ENCODE measurements around the gene WWOX. TPM values are rescaled to one million over a fixed set of nuclear protein-coding genes. Genes with fewer than 3 reads are reported as not detected.

Gene WWOX
- total RNA-seq, 2 donors from 2014 or later: 23.0 to 31.7 TPM

GRCh38 chr16:78609402-78610274, 510.2 kb downstream of the WWOX start:
- no peak for ATAC-seq
- H3K27me3 Mint-ChIP-seq: no peaks in the 10 kb centered on the region
- H3K4me1 Mint-ChIP-seq (ENCODE audit: low read depth in 2 of 2): no peaks in the 10 kb centered on the region
- no peak overlapping the region for H3K4me3 Mint-ChIP-seq
- no peaks in the 10 kb centered on the region for H3K9me3 Mint-ChIP-seq
- no peaks in the 10 kb centered on the region for H3K36me3 Mint-ChIP-seq
- H3K27ac Mint-ChIP-seq: no peak overlapping the region
- no peak for DNase-seq (ENCODE audit: low spot score)

GRCh38 chr16:78611318-78611717, 511.9 kb downstream of the WWOX start:
- Mint-ChIP-seq H3K4me1 (ENCODE audit: low read depth in 2 of 2) (no peaks in the 10 kb centered on the region), H3K27ac (no peak overlapping the region), H3K36me3 (no peaks in the 10 kb centered on the region), H3K27me3 (no peaks in the 10 kb centered on the region), H3K9me3 (no peaks in the 10 kb centered on the region), H3K4me3 (no peak overlapping the region)
- ATAC-seq: no peak
- DNase-seq (ENCODE audit: low spot score): no peak

DNA sequence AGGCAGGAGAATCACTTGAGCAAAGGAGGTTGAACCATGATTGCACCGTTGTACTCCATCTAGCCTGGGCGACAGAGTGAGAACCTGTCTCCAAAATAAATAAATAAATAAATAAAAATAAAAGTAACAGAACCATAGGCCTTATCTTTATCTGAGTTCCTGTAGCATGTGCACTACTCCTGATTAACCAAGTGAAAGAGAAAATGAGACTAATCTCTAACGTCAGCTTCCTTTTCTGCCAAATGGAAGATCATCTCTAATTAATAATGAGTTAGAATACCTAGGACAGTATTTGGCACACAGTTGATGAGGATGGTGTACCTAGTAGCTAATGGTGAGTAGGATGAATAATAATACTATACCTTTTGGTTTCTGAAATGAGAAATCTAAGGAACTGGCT, 520.4 kb downstream of the WWOX start:
- Mint-ChIP-seq H3K4me1 (ENCODE audit: low read depth in 2 of 2) (peaks cover 2 to 9% of the 10 kb centered on the region in 2 donors), H3K4me3 (no peak overlapping the region), H3K27me3 (no peaks in the 10 kb centered on the region), H3K27ac (no peak overlapping the region), H3K36me3 (no peaks in the 10 kb centered on the region), H3K9me3 (no peaks in the 10 kb centered on the region)
- DNase-seq (ENCODE audit: low spot score) (no peak), ATAC-seq (no peak)

GRCh38 chr16:78620291-78620690, 520.8 kb downstream of the WWOX start:
- no peak overlapping the region for H3K27ac Mint-ChIP-seq
- H3K4me3 Mint-ChIP-seq: no peak overlapping the region
- no peak for DNase-seq (ENCODE audit: low spot score)
- H3K27me3 Mint-ChIP-seq: no peaks in the 10 kb centered on the region
- ATAC-seq: no peak
- peaks cover 2 to 9% of the 10 kb centered on the region in 2 donors for H3K4me1 Mint-ChIP-seq (ENCODE audit: low read depth in 2 of 2)
- H3K9me3 Mint-ChIP-seq: no peaks in the 10 kb centered on the region
- no peaks in the 10 kb centered on the region for H3K36me3 Mint-ChIP-seq

GRCh38 chr16:78623796-78624195, 524.3 kb downstream of the WWOX start:
- Mint-ChIP-seq H3K27me3 (no peaks in the 10 kb centered on the region), H3K4me1 (ENCODE audit: low read depth in 2 of 2) (peaks cover 2 to 9% of the 10 kb centered on the region in 2 donors), H3K36me3 (no peaks in the 10 kb centered on the region)

GRCh38 chr16:78624366-78624765, 524.9 kb downstream of the WWOX start:
- no peak for ATAC-seq
- Mint-ChIP-seq H3K9me3 (no peaks in the 10 kb centered on the region), H3K36me3 (no peaks in the 10 kb centered on the region), H3K27ac (no peak overlapping the region), H3K4me3 (no peak overlapping the region), H3K27me3 (no peaks in the 10 kb centered on the region), H3K4me1 (ENCODE audit: low read depth in 2 of 2) (peaks cover 2 to 9% of the 10 kb centered on the region in 2 donors)
- DNase-seq (ENCODE audit: low spot score): no peak

More at GRCh38 chr16:78623796-78624195, 524.3 kb downstream of the WWOX start:
- DNase-seq (ENCODE audit: low spot score) (no peak), ATAC-seq (no peak)
- H3K27ac Mint-ChIP-seq: no peak overlapping the region
- no peaks in the 10 kb centered on the region for H3K9me3 Mint-ChIP-seq
- no peak overlapping the region for H3K4me3 Mint-ChIP-seq

GRCh38 chr16:78628461-78629045, 529.1 kb downstream of the WWOX start:
- no peak for ATAC-seq
- no peak overlapping the region for H3K4me3 Mint-ChIP-seq
- H3K27ac Mint-ChIP-seq: no peak overlapping the region

GRCh38 chr16:78629173-78629572, 529.7 kb downstream of the WWOX start:
- Mint-ChIP-seq H3K27ac (no peak overlapping the region), H3K4me3 (no peak overlapping the region), H3K9me3 (peaks cover 3% of the 10 kb centered on the region), H3K27me3 (no peaks in the 10 kb centered on the region), H3K4me1 (ENCODE audit: low read depth in 2 of 2) (no peaks in the 10 kb centered on the region), H3K36me3 (peaks cover 10% of the 10 kb centered on the region)
- no peak for ATAC-seq
- DNase-seq (ENCODE audit: low spot score): no peak

More at GRCh38 chr16:78628461-78629045, 529.1 kb downstream of the WWOX start:
- Mint-ChIP-seq H3K4me1 (ENCODE audit: low read depth in 2 of 2) (no peaks in the 10 kb centered on the region), H3K27me3 (no peaks in the 10 kb centered on the region), H3K9me3 (peaks cover 3% of the 10 kb centered on the region), H3K36me3 (peaks cover 10% of the 10 kb centered on the region)
- DNase-seq (ENCODE audit: low spot score): no peak

DNA sequence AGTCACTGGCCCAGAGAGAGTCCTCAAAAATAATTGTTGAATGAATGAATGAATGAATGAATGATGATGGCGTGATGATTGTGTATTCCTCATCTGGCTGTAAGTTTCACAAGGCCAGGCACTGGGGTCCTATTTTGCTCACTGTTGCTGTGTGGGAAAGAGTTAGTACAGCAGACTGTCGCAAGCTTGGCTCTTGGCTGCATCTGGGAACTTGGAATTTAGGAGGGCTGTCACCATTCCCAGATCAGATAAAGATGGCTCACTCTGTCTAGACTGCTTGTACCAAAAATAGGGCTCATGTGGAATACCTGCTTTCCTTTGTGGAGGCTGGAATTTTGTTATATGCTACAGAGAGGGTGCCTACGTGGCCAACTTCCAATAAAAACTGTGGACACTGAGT, 530.6 kb downstream of the WWOX start:
- ATAC-seq: no peak
- no peaks in the 10 kb centered on the region for H3K4me1 Mint-ChIP-seq (ENCODE audit: low read depth in 2 of 2)
- no peak for DNase-seq (ENCODE audit: low spot score)
- H3K9me3 Mint-ChIP-seq: peaks cover 3% of the 10 kb centered on the region
- no peaks in the 10 kb centered on the region for H3K27me3 Mint-ChIP-seq
- peaks cover 10% of the 10 kb centered on the region for H3K36me3 Mint-ChIP-seq
- H3K27ac Mint-ChIP-seq: no peak overlapping the region
- H3K4me3 Mint-ChIP-seq: no peak overlapping the region

DNA sequence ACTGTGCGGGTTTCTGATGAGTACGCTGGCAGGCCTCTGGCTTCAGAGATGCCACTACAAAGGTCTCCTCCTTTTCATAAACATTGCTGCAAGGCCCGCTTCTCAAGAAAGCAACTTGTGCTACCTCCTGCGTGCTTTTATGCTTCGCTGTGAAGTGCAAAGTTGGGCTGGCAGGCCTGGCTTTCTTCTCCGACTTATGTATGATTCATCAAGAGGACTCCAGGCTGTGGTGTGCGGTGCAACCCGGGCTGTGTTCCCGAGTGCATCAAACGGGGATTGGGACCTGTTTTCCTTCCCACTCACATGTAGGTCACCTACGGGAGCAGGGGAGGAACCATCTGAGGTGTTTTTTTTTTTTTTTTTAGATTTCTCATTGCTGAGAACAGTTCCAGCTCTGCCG, 534.1 kb downstream of the WWOX start:
- Mint-ChIP-seq H3K9me3 (peaks cover 3% of the 10 kb centered on the region), H3K4me3 (no peak overlapping the region), H3K27ac (no peak overlapping the region), H3K4me1 (ENCODE audit: low read depth in 2 of 2) (no peaks in the 10 kb centered on the region), H3K27me3 (no peaks in the 10 kb centered on the region), H3K36me3 (peaks cover 10% of the 10 kb centered on the region)
- ATAC-seq (no peak), DNase-seq (ENCODE audit: low spot score) (no peak)

DNA sequence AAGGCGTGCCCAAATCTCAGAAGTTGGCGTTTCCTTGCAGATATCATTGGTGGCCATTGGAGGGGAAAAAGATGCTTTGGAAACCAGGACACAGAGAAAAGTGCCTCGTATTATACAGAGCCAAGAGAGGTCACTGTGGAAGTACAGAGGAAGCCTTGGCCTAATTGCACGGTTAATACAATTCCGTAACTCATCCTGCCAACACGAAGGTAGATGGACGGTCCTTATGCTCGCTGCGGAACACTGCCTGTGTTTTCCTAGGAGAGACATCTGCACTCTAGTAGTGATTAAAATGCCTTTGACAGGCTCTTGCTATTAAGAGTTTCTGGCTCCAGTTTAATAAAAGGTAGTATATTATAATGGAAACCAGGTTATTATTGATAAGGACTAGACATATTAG, 536.4 kb downstream of the WWOX start:
- ATAC-seq (no peak), DNase-seq (ENCODE audit: low spot score) (no peak)
- no peak overlapping the region for H3K4me3 Mint-ChIP-seq
- peaks cover 0 to 3% of the 10 kb centered on the region in 2 donors for H3K4me1 Mint-ChIP-seq (ENCODE audit: low read depth in 2 of 2)
- no peak overlapping the region for H3K27ac Mint-ChIP-seq
- H3K27me3 Mint-ChIP-seq: peaks cover 0 to 9% of the 10 kb centered on the region in 2 donors
- H3K9me3 Mint-ChIP-seq: no peaks in the 10 kb centered on the region
- peaks cover under 1% of the 10 kb centered on the region for H3K36me3 Mint-ChIP-seq

- Mint-ChIP-seq H3K27ac (no peak overlapping the region), H3K27me3 (peaks cover 0 to 15% of the 10 kb centered on the region in 2 donors), H3K36me3 (no peaks in the 10 kb centered on the region), H3K4me3 (no peak overlapping the region), H3K9me3 (no peaks in the 10 kb centered on the region), H3K4me1 (ENCODE audit: low read depth in 2 of 2) (peaks cover 0 to 3% of the 10 kb centered on the region in 2 donors)
- ATAC-seq: no peak
- DNase-seq (ENCODE audit: low spot score): no peak
Observed at GRCh38 chr16:78638371-78638770, 538.9 kb downstream of the WWOX start.

- peaks cover 0 to 15% of the 10 kb centered on the region in 2 donors for H3K27me3 Mint-ChIP-seq
- no peak for DNase-seq (ENCODE audit: low spot score)
- peaks cover 0 to 3% of the 10 kb centered on the region in 2 donors for H3K4me1 Mint-ChIP-seq (ENCODE audit: low read depth in 2 of 2)
- ATAC-seq: no peak
- no peak overlapping the region for H3K4me3 Mint-ChIP-seq
- H3K36me3 Mint-ChIP-seq: no peaks in the 10 kb centered on the region
- H3K27ac Mint-ChIP-seq: no peak overlapping the region
- H3K9me3 Mint-ChIP-seq: no peaks in the 10 kb centered on the region
Observed at GRCh38 chr16:78639775-78640174, 540.3 kb downstream of the WWOX start.

DNA sequence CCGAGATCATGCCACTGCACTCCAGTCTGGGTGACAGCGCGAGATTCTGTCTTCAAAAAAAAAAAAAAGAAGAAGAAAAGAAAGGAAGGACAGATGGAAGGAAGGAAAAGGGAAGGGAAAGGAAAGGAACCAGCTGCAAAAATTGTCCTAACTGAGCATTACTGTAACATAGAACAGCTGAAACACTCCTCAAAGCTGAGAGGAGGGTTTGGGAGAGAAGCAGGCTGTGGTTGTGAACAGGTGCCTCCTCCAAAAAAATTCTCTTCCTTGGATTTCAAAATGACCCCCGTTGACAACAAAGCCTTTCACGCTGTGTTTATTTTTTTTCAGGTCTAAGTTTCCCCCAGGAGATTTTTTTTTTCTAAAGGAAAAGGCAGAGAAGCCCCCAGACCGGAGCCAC, 541.4 kb downstream of the WWOX start:
- Mint-ChIP-seq H3K27ac (no peak overlapping the region), H3K36me3 (no peaks in the 10 kb centered on the region), H3K9me3 (no peaks in the 10 kb centered on the region), H3K27me3 (peaks cover 0 to 15% of the 10 kb centered on the region in 2 donors), H3K4me1 (ENCODE audit: low read depth in 2 of 2) (peaks cover 0 to 3% of the 10 kb centered on the region in 2 donors), H3K4me3 (no peak overlapping the region)
- ATAC-seq (no peak), DNase-seq (ENCODE audit: low spot score) (no peak)
